ENCODE measurements around the gene PLXNA4. TPM values are rescaled to one million over a fixed set of nuclear protein-coding genes. Genes with fewer than 3 reads are reported as not detected.

PLXNA4 gene
- total RNA-seq, 1 experiment from 2014 or later: not detected

DNA sequence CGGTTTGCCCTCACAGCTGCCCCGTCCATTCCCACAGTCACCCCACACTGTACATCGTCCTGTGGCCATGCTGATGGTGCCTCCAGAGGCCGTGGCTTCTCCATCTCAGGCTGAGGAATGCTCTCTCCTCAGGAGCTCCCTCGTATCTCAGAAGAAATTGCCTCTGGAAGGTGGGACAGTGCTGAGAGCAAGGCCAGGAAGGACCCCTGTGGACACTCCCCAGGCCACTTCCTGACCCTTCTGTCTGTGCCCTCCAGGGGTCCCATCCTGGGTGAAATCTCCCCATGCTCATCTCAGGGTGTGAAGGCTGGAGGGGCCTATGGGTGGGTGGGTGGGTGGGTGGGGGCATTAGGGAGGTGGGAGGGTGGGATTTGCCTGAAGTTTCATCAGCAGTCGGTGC lies 454.3 kb downstream of the PLXNA4 start:
- no peaks in the 10 kb centered on the region for H3K9me3 Mint-ChIP-seq (ENCODE audit: unreplicated experiment)
- no peak for DNase-seq (ENCODE audit: unreplicated experiment)
- intact Hi-C loops (cut with micrococcal nuclease): no loop called here
- H3K27ac Mint-ChIP-seq (ENCODE audit: low read depth, unreplicated experiment): no peak overlapping the region
- ChIA-PET CTCF (no interaction called here), POLR2A (no interaction called here)
- H3K4me1 Mint-ChIP-seq (ENCODE audit: insufficient read depth, unreplicated experiment): peaks cover 6% of the 10 kb centered on the region
- no peaks in the 10 kb centered on the region for H3K36me3 Mint-ChIP-seq (ENCODE audit: insufficient read depth, unreplicated experiment)
- TF ChIP-seq, protein P1, sequence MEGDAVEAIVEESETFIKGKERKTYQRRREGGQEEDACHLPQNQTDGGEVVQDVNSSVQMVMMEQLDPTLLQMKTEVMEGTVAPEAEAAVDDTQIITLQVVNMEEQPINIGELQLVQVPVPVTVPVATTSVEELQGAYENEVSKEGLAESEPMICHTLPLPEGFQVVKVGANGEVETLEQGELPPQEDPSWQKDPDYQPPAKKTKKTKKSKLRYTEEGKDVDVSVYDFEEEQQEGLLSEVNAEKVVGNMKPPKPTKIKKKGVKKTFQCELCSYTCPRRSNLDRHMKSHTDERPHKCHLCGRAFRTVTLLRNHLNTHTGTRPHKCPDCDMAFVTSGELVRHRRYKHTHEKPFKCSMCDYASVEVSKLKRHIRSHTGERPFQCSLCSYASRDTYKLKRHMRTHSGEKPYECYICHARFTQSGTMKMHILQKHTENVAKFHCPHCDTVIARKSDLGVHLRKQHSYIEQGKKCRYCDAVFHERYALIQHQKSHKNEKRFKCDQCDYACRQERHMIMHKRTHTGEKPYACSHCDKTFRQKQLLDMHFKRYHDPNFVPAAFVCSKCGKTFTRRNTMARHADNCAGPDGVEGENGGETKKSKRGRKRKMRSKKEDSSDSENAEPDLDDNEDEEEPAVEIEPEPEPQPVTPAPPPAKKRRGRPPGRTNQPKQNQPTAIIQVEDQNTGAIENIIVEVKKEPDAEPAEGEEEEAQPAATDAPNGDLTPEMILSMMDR (IDR thresholded peaks at IDR 0.05; ENCODE audit: unreplicated experiment): no peak
- no TSS peak for BruUV-seq (replicated peaks)
- no peak overlapping the region for H3K4me3 Mint-ChIP-seq (ENCODE audit: unreplicated experiment)
- no peaks in the 10 kb centered on the region for H3K27me3 Mint-ChIP-seq (ENCODE audit: insufficient read depth, unreplicated experiment)

DNA sequence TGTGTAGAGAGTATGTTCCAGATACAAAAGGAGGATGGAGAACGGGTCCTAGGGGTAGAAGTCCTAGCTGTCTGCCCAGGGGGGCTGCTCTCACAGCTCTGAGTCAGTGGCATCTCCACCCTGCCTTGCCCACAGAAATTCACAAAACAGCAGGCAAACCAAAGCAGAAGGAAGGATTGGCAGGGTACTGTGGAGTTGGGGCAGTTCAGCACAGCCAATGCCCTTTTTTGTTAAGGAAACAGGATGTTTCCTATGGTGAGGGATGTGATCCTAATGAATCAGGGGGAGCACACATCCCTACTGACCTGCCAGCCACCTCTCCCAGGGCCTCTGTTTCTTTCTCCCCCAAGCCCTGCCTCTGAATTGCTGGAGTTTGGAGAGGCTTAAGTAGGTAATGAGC lies 457.6 kb downstream of the PLXNA4 start:
- Mint-ChIP-seq H3K4me3 (ENCODE audit: unreplicated experiment) (no peak overlapping the region), H3K27me3 (ENCODE audit: insufficient read depth, unreplicated experiment) (no peaks in the 10 kb centered on the region), H3K4me1 (ENCODE audit: insufficient read depth, unreplicated experiment) (peaks cover 10% of the 10 kb centered on the region), H3K36me3 (ENCODE audit: insufficient read depth, unreplicated experiment) (no peaks in the 10 kb centered on the region), H3K27ac (ENCODE audit: low read depth, unreplicated experiment) (no peak overlapping the region), H3K9me3 (ENCODE audit: unreplicated experiment) (no peaks in the 10 kb centered on the region)
- TF ChIP-seq, protein P1 (IDR thresholded peaks at IDR 0.05; ENCODE audit: unreplicated experiment): no peak
- intact Hi-C loops (cut with micrococcal nuclease): no loop called here
- POLR2A ChIA-PET: no interaction called here
- DNase-seq (ENCODE audit: unreplicated experiment): no peak
- BruUV-seq (replicated peaks): no TSS peak
- CTCF ChIA-PET: no interaction called here

DNA sequence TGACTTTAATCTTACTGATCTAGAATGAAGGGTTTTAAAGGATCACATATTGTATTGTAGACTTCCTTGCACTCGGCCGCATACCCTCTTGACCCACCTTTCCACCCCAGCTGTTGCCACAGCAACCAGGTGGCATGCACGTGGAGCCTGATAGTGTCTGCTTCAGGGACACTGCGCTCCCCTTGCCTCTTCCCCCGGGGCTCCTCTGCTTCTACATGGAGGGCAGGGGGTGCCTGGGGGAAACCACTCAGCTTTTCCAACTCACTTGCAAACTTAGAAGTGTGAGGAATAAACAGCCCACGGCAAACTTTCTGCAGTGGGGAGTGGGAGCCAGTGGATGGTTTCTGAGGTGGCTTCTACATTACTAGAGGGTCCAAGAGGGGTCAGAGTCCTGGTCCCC lies 458.6 kb downstream of the PLXNA4 start:
- Mint-ChIP-seq H3K27ac (ENCODE audit: low read depth, unreplicated experiment) (no peak overlapping the region), H3K36me3 (ENCODE audit: insufficient read depth, unreplicated experiment) (no peaks in the 10 kb centered on the region), H3K4me1 (ENCODE audit: insufficient read depth, unreplicated experiment) (peaks cover 10% of the 10 kb centered on the region), H3K9me3 (ENCODE audit: unreplicated experiment) (no peaks in the 10 kb centered on the region), H3K27me3 (ENCODE audit: insufficient read depth, unreplicated experiment) (no peaks in the 10 kb centered on the region), H3K4me3 (ENCODE audit: unreplicated experiment) (no peak overlapping the region)
- no peak for DNase-seq (ENCODE audit: unreplicated experiment)
- TF ChIP-seq, protein P1 (IDR thresholded peaks at IDR 0.05; ENCODE audit: unreplicated experiment): no peak
- BruUV-seq (replicated peaks): no TSS peak
- intact Hi-C loops (cut with micrococcal nuclease): no loop called here
- CTCF ChIA-PET: no interaction called here
- POLR2A ChIA-PET: no interaction called here

DNA sequence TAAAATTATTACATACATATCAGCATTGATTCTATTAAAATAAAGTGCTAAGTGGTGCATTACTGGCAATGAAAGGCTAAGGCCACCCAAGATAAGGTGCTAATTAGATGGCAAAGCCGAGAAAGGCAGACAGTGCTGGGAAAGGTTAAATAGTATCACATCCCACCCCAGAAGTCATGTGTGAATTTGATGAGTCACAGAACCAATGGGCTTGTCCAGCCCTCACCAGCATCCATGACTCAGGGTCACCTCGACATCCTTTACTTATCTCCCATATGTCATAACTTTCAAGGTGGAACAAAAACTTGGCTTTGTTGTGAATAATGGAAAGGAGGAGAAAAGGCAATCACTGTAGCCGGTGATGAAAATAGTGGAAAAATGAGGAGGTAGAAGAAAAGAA lies 459.1 kb downstream of the PLXNA4 start:
- intact Hi-C loops (cut with micrococcal nuclease): no loop called here
- H3K9me3 Mint-ChIP-seq (ENCODE audit: unreplicated experiment): no peaks in the 10 kb centered on the region
- peak; percentile 44 for DNase-seq (ENCODE audit: unreplicated experiment)
- ChIA-PET POLR2A (no interaction called here), CTCF (no interaction called here)
- no peak overlapping the region for H3K4me3 Mint-ChIP-seq (ENCODE audit: unreplicated experiment)
- peaks cover 10% of the 10 kb centered on the region for H3K4me1 Mint-ChIP-seq (ENCODE audit: insufficient read depth, unreplicated experiment)
- H3K27ac Mint-ChIP-seq (ENCODE audit: low read depth, unreplicated experiment): no peak overlapping the region
- no TSS peak for BruUV-seq (replicated peaks)
- H3K36me3 Mint-ChIP-seq (ENCODE audit: insufficient read depth, unreplicated experiment): no peaks in the 10 kb centered on the region
- H3K27me3 Mint-ChIP-seq (ENCODE audit: insufficient read depth, unreplicated experiment): no peaks in the 10 kb centered on the region
- TF ChIP-seq, protein P1 (IDR thresholded peaks at IDR 0.05; ENCODE audit: unreplicated experiment): no peak
